Fibroblast of pulmonary artery (primary cell): ENCODE measurements around the gene MUC4.

ENCODE experiments used
- DNase-seq: peaks from one replicate; pipeline ENCODE4 v3.0.0-alpha.2; 2010; ENCODE audit warnings: low read depth
- H3K4me3 ChIP-seq: replicated peaks from 2 replicates; pipeline ENCODE4 v1.5.1; 2011; ENCODE audit warnings: low read depth, mild to moderate bottlenecking, control low read depth, low read length, moderate library complexity
- TF ChIP-seq, protein P1 (sequence below): IDR thresholded peaks from 2 replicates; pipeline ENCODE4 v1.5.1; 2011; ENCODE audit warnings: mild to moderate bottlenecking, control low read depth, low read length, inconsistent platforms; ENCODE audit errors: missing control alignments

Gene MUC4

DNA sequence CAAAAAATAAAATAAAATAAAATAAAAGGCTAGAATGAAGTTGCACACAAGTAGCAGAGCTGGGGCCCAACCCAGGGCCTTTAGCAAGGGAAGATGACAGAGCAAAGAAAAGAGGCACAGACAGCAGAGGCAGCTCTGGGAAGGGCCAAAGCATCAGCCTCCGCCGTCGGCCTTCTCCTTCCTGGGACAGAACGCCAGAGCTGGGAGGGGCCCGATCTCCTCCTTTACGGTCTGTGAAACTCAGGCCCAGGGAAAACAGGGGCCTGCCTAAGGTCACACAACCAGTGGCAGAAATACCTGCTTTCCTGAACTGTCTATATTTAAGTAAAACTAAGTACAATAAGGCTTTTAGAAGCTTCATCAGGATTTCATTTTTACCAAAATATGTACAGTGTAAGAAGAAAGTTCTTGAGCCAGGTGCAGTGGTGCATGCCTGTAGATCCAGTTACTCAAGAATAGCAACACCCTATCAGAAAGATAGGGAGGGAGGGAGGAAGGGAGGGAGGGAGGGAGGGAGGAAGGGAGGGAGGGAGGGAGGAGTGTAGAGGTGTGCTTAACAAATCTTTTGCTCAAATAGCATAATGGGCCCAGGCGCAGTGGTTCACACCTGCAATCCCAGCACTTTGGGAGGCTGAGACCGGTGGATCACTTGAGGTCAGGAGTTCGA is 43.0 kb upstream of the MUC4 start:
- H3K4me3 ChIP-seq, result no peak overlapping the region
- DNase-seq, result no peak
- TF ChIP-seq, protein P1, sequence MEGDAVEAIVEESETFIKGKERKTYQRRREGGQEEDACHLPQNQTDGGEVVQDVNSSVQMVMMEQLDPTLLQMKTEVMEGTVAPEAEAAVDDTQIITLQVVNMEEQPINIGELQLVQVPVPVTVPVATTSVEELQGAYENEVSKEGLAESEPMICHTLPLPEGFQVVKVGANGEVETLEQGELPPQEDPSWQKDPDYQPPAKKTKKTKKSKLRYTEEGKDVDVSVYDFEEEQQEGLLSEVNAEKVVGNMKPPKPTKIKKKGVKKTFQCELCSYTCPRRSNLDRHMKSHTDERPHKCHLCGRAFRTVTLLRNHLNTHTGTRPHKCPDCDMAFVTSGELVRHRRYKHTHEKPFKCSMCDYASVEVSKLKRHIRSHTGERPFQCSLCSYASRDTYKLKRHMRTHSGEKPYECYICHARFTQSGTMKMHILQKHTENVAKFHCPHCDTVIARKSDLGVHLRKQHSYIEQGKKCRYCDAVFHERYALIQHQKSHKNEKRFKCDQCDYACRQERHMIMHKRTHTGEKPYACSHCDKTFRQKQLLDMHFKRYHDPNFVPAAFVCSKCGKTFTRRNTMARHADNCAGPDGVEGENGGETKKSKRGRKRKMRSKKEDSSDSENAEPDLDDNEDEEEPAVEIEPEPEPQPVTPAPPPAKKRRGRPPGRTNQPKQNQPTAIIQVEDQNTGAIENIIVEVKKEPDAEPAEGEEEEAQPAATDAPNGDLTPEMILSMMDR, result no peak

DNA sequence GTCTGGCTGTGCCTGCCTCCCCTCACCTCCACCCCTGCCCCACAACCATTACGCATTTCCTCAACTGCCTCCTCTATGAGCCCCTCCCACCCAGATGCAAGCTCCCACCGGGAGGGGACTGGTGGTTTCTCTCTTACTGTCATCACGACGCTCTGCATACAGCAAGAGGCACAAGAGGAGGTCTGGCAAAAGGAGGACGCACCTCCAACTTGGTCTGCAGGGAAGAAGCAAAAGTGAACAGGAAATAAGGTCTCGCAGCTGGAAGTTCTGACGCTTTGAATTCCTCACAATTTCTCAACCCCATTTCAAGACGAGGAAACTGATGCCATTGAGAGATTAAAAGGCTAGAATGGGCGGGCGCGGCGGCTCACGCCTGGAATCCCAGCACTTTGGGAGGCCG is 42.3 kb upstream of the MUC4 start:
- TF ChIP-seq, protein P1, result no peak
- H3K4me3 ChIP-seq, result no peak overlapping the region
- no peak for DNase-seq

DNA sequence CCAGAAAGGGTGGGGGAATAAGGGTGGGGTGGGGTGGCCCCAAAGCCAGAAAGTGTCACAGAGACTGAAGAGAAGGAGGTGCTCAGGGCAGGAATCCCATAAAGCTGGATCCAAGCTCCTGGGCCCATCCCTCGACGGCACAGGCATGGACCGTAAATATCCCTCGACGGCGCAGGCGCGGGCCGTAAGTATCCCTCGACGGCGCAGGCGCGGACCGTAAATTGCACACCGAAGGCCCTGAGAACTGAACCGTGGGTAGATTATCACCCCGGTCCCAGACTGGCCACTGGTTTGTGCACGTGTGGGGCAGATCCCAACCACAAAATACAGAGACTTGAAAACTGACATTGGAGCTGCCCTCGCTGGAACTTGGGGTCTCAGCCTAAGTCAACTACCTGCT is 41.3 kb upstream of the MUC4 start:
- DNase-seq, result no peak
- H3K4me3 ChIP-seq, result no peak overlapping the region
- TF ChIP-seq, protein P1, result no peak

DNA sequence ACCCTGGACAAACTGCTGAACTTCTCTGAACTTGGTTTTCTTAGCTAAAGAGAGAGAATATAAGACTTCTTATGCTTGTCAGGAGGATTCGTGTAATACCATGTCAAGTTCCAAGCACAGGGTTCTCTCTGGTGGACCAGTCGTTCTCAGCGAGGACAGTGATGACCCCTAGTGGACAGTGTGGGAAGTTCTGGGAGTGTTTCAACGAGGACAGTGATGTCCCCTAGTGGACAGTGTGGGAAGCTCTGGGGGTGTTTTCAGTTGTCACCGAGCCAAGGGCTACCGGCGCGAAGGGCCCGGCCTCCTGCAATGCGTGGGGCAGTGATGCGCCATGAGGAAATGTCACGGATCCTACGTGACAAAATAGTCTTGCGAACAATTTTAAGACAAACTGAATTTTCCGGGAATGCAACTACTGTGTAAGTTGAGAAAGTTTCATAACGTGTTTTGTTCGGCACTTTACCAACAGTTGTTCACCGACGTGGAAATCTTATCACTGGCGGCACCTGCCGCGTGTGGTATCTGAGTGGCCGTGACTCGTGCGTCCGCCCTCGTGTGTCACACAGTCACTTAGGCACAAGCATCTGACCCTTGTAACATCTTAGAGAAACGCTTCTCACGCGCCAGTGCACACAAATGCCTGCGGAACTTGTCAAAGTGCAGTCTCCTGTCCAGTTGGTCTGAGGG is 39.3 kb upstream of the MUC4 start:
- TF ChIP-seq, protein P1, result no peak
- peak; percentile 95 for DNase-seq
- H3K4me3 ChIP-seq, result no peak overlapping the region

DNA sequence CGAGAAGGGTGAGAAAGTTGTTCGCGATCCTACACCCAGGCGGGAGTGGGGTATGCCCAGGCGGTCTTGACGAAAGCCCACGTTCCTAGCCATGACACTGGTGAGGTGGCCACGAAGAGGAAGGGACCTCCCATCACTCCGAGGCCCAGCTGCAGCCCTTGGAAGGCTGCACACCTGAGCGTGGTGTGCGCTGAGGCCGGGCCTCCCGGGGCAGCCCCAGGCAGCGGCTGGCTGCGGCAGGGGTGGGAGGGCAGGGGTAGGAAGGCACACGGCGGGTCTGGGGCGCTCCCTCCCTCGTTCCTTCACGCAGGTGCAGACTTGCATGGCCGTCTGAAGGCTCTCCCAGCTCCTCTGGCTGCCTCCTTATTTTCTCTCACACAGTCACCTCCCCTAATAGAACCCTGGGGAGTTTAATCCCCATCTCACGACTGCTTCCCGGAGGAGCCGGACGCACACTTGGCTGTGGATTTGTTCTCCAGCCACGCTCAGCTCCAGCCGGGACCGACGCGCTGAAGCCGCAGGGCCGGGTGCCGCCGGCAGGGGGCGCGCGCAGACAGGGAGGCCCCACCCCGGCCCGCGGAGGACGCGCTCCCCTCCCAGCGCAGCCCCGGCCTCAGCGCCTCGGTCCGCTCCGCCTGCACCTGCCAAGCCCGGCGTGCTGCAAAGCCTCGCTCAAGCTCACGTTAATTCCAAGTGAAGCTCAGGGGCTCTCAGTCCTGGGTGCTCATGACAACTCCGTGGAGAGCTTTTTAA is 37.8 kb upstream of the MUC4 start:
- DNase-seq, result no peak
- no peak overlapping the region for H3K4me3 ChIP-seq
- TF ChIP-seq, protein P1, result no peak

DNA sequence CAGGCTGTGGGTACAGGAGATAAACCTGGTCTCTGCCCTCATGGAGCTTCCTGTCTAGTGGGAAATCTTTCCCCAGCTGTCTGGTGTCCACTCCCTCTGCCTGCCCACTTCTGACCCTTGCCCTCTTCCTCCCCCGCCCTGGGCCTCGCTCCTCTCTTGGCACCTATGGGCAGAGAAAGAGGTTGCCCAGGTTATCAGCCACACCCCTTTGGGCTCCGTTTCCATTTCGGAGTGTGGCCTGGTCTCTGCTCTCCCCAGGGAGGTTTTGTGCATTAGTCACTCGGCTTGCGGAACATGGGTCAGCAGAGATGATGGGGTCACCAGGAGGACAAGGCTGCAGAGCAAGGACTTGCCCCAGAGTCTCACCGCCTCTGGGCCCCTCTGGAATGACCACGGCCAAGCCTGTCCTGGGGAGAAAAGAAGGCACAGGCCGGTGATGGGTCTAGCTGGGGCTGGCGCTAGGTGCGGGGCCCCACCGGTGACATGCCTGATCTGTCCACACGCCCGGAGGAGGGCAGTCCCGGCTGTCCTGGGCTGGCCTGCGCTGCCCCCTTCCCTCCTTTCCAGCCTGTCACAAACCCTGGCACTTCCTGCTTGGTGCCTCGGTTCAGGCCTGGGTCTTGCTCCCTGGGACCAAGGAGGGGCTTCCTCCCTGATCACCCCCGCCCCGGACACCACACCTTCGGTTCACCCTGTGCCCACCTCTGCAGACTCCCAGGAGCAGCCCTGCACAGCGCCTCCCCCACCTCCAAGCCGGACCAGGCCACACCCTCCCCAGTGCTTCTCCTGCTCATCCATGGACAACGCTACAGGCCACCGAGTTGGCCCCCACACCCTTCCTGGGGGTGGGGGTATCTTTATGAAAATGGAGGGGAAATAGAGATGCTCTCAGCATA is 35.6 kb upstream of the MUC4 start:
- DNase-seq, result peak; percentile 50
- TF ChIP-seq, protein P1, result no peak
- no peak overlapping the region for H3K4me3 ChIP-seq
